ENCODE data around the gene MTUS2. TPM values are rescaled to one million over a fixed set of nuclear protein-coding genes. Genes with fewer than 3 reads are reported as not detected.

The MTUS2 gene
- total RNA-seq, 1 donor: 0.36 TPM

GRCh38 chr13:28958018-28958417, 137.9 kb downstream of the MTUS2 start:
- H3K27me3 ChIP-seq (ENCODE audit: insufficient read depth, low read length): no peaks in the 10 kb centered on the region
- H3K4me1 ChIP-seq (ENCODE audit: insufficient read depth, low read length): no peaks in the 10 kb centered on the region
- no peaks in the 10 kb centered on the region for H3K9me3 ChIP-seq (ENCODE audit: low read depth, low read length)
- H4K20me1 ChIP-seq (ENCODE audit: insufficient read depth, low read length): no peaks in the 10 kb centered on the region
- H3K27ac ChIP-seq (ENCODE audit: low read depth, low read length): no peak overlapping the region
- H2AFZ ChIP-seq (ENCODE audit: low read length): no peak overlapping the region
- no peak overlapping the region for H3K4me2 ChIP-seq (ENCODE audit: insufficient read depth, low read length)
- DNase-seq (ENCODE audit: insufficient read length, low spot score, missing footprints): no peak
- TF ChIP-seq CTCF (IDR thresholded peaks at IDR 0.05; ENCODE audit: extremely low read depth, low read depth, low read length): no peak
- H3K36me3 ChIP-seq (ENCODE audit: insufficient read depth, low read length): no peaks in the 10 kb centered on the region
- H3K79me2 ChIP-seq (ENCODE audit: insufficient read depth, low read length): no peaks in the 10 kb centered on the region
- H3K4me3 ChIP-seq (ENCODE audit: insufficient read depth, low read length): no peak overlapping the region

- TF ChIP-seq CTCF (IDR thresholded peaks at IDR 0.05; ENCODE audit: extremely low read depth, low read depth, low read length): no peak
- no peaks in the 10 kb centered on the region for H3K9me3 ChIP-seq (ENCODE audit: low read depth, low read length)
- H3K27ac ChIP-seq (ENCODE audit: low read depth, low read length): no peak overlapping the region
- no peak overlapping the region for H3K4me2 ChIP-seq (ENCODE audit: insufficient read depth, low read length)
- H4K20me1 ChIP-seq (ENCODE audit: insufficient read depth, low read length): no peaks in the 10 kb centered on the region
- H3K4me3 ChIP-seq (ENCODE audit: insufficient read depth, low read length): no peak overlapping the region
- no peaks in the 10 kb centered on the region for H3K27me3 ChIP-seq (ENCODE audit: insufficient read depth, low read length)
- no peak for DNase-seq (ENCODE audit: insufficient read length, low spot score, missing footprints)
- H3K4me1 ChIP-seq (ENCODE audit: insufficient read depth, low read length): no peaks in the 10 kb centered on the region
- H3K36me3 ChIP-seq (ENCODE audit: insufficient read depth, low read length): no peaks in the 10 kb centered on the region
- H2AFZ ChIP-seq (ENCODE audit: low read length): no peak overlapping the region
- no peaks in the 10 kb centered on the region for H3K79me2 ChIP-seq (ENCODE audit: insufficient read depth, low read length)
Measured at GRCh38 chr13:28958441-28958840, 138.3 kb downstream of the MTUS2 start.

- Histone ChIP-seq H3K4me2 (ENCODE audit: insufficient read depth, low read length) (no peak overlapping the region), H4K20me1 (ENCODE audit: insufficient read depth, low read length) (no peaks in the 10 kb centered on the region), H3K36me3 (ENCODE audit: insufficient read depth, low read length) (no peaks in the 10 kb centered on the region), H3K4me3 (ENCODE audit: insufficient read depth, low read length) (no peak overlapping the region), H3K4me1 (ENCODE audit: insufficient read depth, low read length) (no peaks in the 10 kb centered on the region), H3K27me3 (ENCODE audit: insufficient read depth, low read length) (no peaks in the 10 kb centered on the region), H3K27ac (ENCODE audit: low read depth, low read length) (no peak overlapping the region), H3K9me3 (ENCODE audit: low read depth, low read length) (no peaks in the 10 kb centered on the region), H3K79me2 (ENCODE audit: insufficient read depth, low read length) (no peaks in the 10 kb centered on the region), H2AFZ (ENCODE audit: low read length) (no peak overlapping the region)
- no peak for DNase-seq (ENCODE audit: insufficient read length, low spot score, missing footprints)
- TF ChIP-seq CTCF (IDR thresholded peaks at IDR 0.05; ENCODE audit: extremely low read depth, low read depth, low read length): no peak
Measured at GRCh38 chr13:28964052-28964451, 143.9 kb downstream of the MTUS2 start.

GRCh38 chr13:28964803-28965202, 144.7 kb downstream of the MTUS2 start:
- no peak for TF ChIP-seq CTCF (IDR thresholded peaks at IDR 0.05; ENCODE audit: extremely low read depth, low read depth, low read length)
- H3K4me1 ChIP-seq (ENCODE audit: insufficient read depth, low read length): no peaks in the 10 kb centered on the region
- DNase-seq (ENCODE audit: insufficient read length, low spot score, missing footprints): no peak
- H3K36me3 ChIP-seq (ENCODE audit: insufficient read depth, low read length): no peaks in the 10 kb centered on the region
- no peak overlapping the region for H2AFZ ChIP-seq (ENCODE audit: low read length)
- H3K27ac ChIP-seq (ENCODE audit: low read depth, low read length): no peak overlapping the region
- no peaks in the 10 kb centered on the region for H4K20me1 ChIP-seq (ENCODE audit: insufficient read depth, low read length)
- H3K27me3 ChIP-seq (ENCODE audit: insufficient read depth, low read length): no peaks in the 10 kb centered on the region
- H3K9me3 ChIP-seq (ENCODE audit: low read depth, low read length): no peaks in the 10 kb centered on the region
- no peak overlapping the region for H3K4me2 ChIP-seq (ENCODE audit: insufficient read depth, low read length)
- H3K79me2 ChIP-seq (ENCODE audit: insufficient read depth, low read length): no peaks in the 10 kb centered on the region
- no peak overlapping the region for H3K4me3 ChIP-seq (ENCODE audit: insufficient read depth, low read length)

All from osteoblast (primary cell).